Measurements from ENCODE around the gene SLC12A2. TPM values are rescaled to one million over a fixed set of nuclear protein-coding genes. Genes with fewer than 3 reads are reported as not detected.
A peak's percentile ranks its signal among the peaks of the same experiment; 100 is the strongest.

SLC12A2 gene
- total and polyA plus RNA-seq, 2 experiments from 2014 or later = 7.3 to 14.6 TPM

DNA sequence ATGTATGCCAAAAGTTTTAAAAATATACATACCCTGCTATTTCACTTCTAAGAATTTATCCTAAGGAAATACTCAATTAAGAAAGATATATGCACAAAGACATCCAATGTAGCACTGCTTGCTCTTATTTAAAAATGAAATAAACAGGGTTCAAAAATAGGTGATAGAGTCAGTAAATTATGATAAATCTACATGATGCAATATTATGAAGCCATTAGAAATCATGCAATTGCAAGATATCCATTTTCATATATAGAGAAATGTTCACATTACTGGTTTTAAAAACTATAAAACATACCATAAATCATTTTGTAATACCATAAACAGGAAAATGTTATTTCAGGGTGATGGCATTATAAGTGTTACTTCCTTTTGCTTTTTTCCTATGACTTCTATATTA, 8.6 kb upstream of the SLC12A2 start:
- no peak for DNase-seq (ENCODE audit: low read depth in 1 of 2, low spot score in 1 of 2)
- no peak overlapping the region for H3K27ac ChIP-seq
- TF ChIP-seq, protein P1, sequence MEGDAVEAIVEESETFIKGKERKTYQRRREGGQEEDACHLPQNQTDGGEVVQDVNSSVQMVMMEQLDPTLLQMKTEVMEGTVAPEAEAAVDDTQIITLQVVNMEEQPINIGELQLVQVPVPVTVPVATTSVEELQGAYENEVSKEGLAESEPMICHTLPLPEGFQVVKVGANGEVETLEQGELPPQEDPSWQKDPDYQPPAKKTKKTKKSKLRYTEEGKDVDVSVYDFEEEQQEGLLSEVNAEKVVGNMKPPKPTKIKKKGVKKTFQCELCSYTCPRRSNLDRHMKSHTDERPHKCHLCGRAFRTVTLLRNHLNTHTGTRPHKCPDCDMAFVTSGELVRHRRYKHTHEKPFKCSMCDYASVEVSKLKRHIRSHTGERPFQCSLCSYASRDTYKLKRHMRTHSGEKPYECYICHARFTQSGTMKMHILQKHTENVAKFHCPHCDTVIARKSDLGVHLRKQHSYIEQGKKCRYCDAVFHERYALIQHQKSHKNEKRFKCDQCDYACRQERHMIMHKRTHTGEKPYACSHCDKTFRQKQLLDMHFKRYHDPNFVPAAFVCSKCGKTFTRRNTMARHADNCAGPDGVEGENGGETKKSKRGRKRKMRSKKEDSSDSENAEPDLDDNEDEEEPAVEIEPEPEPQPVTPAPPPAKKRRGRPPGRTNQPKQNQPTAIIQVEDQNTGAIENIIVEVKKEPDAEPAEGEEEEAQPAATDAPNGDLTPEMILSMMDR (IDR thresholded peaks at IDR 0.05; ENCODE audit: low read depth, low read length) = no peak
- H3K4me1 ChIP-seq (ENCODE audit: low read depth) = no peaks in the 10 kb centered on the region
- no peaks in the 10 kb centered on the region for H3K36me3 ChIP-seq
- H3K4me3 ChIP-seq = no peak overlapping the region
- no peaks in the 10 kb centered on the region for H3K9me3 ChIP-seq (ENCODE audit: low read depth)
- no peaks in the 10 kb centered on the region for H3K27me3 ChIP-seq

DNA sequence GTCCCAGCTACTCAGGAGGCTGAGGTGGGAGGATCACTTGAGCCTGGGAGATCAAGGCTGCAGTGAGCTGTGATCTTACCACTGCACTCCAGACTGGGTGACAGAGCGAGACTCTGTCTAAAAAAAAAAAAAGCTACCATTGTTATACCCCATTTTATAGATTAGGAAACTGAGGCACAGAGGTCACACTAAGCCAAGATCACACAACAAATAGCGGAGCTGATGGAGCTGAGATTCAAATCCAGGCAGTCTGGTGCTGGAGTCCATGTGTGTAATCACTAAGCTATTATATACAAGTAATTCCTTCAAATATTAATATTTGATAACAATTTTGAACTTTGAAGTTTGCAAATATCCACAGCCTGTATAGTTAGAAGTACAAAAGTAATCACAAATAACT, 6.0 kb upstream of the SLC12A2 start:
- no peaks in the 10 kb centered on the region for H3K27me3 ChIP-seq
- H3K4me3 ChIP-seq = no peak overlapping the region
- H3K27ac ChIP-seq = no peak overlapping the region
- DNase-seq (ENCODE audit: low read depth in 1 of 2, low spot score in 1 of 2) = no peak
- no peaks in the 10 kb centered on the region for H3K36me3 ChIP-seq
- TF ChIP-seq, protein P1 (IDR thresholded peaks at IDR 0.05; ENCODE audit: low read depth, low read length) = no peak
- no peaks in the 10 kb centered on the region for H3K4me1 ChIP-seq (ENCODE audit: low read depth)
- no peaks in the 10 kb centered on the region for H3K9me3 ChIP-seq (ENCODE audit: low read depth)

DNA sequence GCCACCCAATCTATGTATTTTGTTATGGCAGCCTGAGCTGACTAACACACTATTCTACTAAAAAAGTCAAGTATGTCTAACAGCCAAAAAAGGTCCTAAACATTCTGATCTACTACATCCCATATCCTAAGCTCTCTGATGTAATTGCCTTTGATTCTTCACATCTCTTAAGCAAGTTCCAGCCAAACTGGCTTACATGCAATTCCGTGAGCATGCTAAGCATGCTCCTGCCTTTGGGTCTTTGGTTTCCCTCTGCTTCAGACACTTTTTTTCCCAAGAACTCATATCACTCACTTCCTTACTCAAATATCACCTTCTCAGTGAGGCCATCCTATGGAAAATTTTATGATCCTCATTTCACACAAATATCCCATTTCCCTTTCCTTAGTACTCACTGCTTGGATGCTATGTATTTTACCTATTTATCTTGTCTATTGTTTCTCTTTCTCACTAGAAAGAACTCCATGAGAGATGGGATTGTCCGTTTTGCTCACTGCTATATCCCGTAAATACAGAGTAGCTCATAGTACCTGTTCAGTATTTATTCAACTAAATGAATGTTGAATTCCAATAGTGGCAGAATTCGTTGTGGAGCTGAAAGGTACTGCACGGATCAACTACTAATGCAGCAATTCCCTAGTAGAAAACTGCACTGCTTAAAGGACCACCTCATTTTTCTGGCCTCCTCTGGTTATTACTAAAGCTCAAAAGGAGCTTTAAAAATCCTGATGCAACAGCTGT, 2.3 kb upstream of the SLC12A2 start:
- no peaks in the 10 kb centered on the region for H3K36me3 ChIP-seq
- H3K4me1 ChIP-seq (ENCODE audit: low read depth) = peaks cover 10% of the 10 kb centered on the region
- H3K4me3 ChIP-seq = no peak overlapping the region
- H3K27ac ChIP-seq = no peak overlapping the region
- peak in 1 of 2 donors; percentile 41 for DNase-seq (ENCODE audit: low read depth in 1 of 2, low spot score in 1 of 2)
- H3K27me3 ChIP-seq = no peaks in the 10 kb centered on the region
- no peaks in the 10 kb centered on the region for H3K9me3 ChIP-seq (ENCODE audit: low read depth)
- TF ChIP-seq, protein P1 (IDR thresholded peaks at IDR 0.05; ENCODE audit: low read depth, low read length) = no peak

GRCh38 chr5:128082551-128083032, 974 bp upstream of the SLC12A2 start:
- Histone ChIP-seq H3K27me3 (no peaks in the 10 kb centered on the region), H3K36me3 (no peaks in the 10 kb centered on the region), H3K27ac (peak overlapping the region; percentile 48), H3K4me3 (peak overlapping the region; percentile 81), H3K9me3 (ENCODE audit: low read depth) (no peaks in the 10 kb centered on the region), H3K4me1 (ENCODE audit: low read depth) (peaks cover 10% of the 10 kb centered on the region)
- DNase-seq (ENCODE audit: low read depth in 1 of 2, low spot score in 1 of 2) = no peak
- TF ChIP-seq, protein P1 (IDR thresholded peaks at IDR 0.05; ENCODE audit: low read depth, low read length) = no peak

GRCh38 chr5:128083811-128084227, 253 bp downstream of the SLC12A2 start:
- Histone ChIP-seq H3K27ac (peak overlapping the region; percentile 48), H3K4me3 (peak overlapping the region; percentile 81), H3K9me3 (ENCODE audit: low read depth) (no peaks in the 10 kb centered on the region), H3K27me3 (no peaks in the 10 kb centered on the region), H3K36me3 (no peaks in the 10 kb centered on the region), H3K4me1 (ENCODE audit: low read depth) (peaks cover 10% of the 10 kb centered on the region)
- TF ChIP-seq, protein P1 (IDR thresholded peaks at IDR 0.05; ENCODE audit: low read depth, low read length) = peak; percentile 32
- DNase-seq (ENCODE audit: low read depth in 1 of 2, low spot score in 1 of 2) = peak in 1 of 2 donors; percentile 73
